Subcutaneous adipose tissue (tissue), 4 donors: Measurements from ENCODE around the gene CCDC127. TPM values are rescaled to one million over a fixed set of nuclear protein-coding genes. Genes with fewer than 3 reads are reported as not detected.

ENCODE experiments used
- total RNA-seq, 4 donors: library from RNA; depleted of rRNA; stranded (reverse); fragments of >200 nt; gene quantifications; one replicate each; pipeline ENCODE4 v1.1.0, GENCODE V29; 2016
- TF ChIP-seq, protein P1 (sequence below): fragments of 450-650 bp; IDR thresholded peaks from one replicate; pipeline ENCODE4 v1.5.1; 2016; ENCODE audit warnings: low read depth, mild to moderate bottlenecking, control low read depth, antibody characterized with exemption, moderate library complexity

Gene CCDC127
- total RNA-seq, 4 donors from 2014 or later: 4.9 to 6.5 (median 5.8) TPM

DNA sequence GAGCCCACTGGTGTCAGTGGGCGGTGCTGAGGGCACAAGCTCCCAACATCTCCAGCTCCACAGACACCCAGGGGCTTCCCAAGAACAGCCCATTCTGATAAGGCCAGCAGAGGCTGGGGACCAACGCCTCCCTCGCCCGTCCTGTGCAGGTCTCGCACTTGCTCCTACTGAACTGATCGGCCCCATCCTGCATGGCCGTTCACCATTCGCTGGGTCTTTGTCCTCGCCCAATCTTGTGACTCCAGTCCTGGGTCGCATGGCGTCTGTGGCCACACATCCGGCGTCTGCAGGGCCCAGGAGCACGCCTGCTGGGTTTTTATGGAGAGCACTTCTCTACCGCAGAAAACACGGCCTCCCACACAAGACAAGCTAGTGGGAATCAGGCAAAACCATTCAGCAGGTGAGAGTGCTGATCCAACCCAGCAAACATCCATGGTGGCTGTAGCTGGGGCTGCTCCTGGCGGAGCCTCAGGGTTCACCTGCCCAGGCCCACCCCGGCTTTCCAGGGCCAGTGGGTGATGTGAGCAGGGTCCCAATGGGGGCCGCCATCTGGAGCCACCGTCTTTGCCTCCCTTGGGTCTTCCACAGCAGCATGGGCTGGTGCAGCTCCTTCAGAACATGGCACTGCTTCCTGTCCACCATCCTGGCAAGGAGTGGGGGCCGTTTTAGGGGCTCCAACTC lies 19.3 kb downstream of the CCDC127 start:
- TF ChIP-seq, protein P1, sequence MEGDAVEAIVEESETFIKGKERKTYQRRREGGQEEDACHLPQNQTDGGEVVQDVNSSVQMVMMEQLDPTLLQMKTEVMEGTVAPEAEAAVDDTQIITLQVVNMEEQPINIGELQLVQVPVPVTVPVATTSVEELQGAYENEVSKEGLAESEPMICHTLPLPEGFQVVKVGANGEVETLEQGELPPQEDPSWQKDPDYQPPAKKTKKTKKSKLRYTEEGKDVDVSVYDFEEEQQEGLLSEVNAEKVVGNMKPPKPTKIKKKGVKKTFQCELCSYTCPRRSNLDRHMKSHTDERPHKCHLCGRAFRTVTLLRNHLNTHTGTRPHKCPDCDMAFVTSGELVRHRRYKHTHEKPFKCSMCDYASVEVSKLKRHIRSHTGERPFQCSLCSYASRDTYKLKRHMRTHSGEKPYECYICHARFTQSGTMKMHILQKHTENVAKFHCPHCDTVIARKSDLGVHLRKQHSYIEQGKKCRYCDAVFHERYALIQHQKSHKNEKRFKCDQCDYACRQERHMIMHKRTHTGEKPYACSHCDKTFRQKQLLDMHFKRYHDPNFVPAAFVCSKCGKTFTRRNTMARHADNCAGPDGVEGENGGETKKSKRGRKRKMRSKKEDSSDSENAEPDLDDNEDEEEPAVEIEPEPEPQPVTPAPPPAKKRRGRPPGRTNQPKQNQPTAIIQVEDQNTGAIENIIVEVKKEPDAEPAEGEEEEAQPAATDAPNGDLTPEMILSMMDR: no peak

DNA sequence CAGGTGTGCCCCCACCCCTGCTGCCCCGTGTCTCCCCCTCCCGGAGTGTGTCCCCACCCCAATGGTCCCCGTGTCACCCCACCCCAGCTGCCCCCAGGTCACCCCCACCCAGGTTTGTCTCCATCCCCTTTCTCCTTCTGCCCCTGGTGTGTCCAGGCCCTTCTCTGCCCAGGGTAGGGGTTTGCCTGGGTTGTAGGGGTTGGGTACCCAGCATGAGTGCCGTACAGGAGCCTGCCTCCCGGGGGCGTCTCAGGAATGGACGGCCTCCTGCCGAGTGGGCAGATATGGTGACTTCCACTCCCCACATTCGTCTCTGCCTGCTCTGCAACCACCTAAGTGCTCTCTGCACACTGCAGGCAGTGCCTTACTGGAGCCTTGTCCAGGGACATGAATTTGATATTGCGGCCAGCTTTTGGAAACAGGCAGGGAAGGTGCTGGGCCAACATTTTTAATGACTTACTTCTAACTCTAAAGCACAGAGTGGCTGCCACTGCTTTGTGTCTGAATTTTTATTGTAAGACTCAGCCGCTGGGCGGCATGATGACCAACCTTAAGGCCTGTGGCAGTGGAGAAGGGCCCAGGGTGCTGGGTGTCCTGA lies 20.0 kb downstream of the CCDC127 start:
- TF ChIP-seq, protein P1: no peak

DNA sequence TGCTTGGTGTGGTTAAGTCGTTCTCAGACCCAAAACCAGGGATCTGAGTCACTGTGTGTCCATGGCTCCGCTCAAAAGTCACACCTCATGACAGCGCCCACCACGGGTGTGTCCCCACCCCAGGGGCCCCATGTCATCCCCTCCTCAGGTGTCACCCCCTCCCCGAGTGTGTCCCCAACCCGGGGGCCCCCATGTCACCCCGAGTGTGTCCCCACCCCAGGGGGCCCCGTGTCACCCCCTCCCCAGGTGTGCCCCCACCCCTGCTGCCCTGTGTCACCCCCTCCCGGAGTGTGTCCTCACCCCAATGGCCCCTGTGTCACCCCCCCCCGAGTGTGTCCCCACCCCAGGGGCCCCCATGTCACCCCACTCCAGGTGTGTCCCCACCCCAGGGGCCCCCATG lies 21.6 kb downstream of the CCDC127 start:
- TF ChIP-seq, protein P1: no peak

DNA sequence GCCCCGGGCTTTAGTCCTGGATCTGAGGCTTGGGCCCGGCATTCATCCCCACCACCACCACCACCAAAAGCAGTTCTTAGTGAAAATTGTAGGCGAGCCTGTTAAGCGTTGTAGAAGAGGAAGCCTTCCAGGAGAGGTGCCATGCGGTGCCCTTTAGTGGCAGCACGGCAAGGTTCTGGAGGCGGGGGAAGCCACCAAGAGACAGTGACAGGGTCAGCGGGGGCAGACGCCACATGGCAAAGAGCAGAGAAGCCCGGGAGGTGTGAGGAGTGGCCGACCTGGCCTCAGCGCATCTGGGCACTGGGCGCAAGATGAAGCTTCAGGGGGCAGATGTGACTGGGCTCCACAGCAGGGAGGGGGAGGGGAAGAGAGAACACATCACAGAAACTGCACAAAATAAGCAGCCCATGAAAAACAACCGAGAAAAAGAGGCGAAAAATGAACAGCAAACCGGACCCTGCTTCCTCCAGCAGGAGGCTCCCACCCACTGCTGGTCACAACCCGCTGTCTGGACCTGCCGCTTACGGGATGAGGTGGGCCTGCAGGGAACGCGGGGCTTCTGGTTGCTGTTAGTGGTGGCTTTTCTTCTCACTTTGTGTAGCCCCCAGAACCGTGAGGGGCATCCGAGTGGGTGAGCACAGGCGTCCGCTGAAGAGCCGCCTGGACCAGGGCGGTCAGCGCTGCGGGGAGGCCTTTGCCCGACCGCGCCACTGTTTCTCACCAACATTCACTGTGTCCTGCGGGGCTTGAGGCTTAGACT lies 22.4 kb downstream of the CCDC127 start:
- TF ChIP-seq, protein P1: no peak

DNA sequence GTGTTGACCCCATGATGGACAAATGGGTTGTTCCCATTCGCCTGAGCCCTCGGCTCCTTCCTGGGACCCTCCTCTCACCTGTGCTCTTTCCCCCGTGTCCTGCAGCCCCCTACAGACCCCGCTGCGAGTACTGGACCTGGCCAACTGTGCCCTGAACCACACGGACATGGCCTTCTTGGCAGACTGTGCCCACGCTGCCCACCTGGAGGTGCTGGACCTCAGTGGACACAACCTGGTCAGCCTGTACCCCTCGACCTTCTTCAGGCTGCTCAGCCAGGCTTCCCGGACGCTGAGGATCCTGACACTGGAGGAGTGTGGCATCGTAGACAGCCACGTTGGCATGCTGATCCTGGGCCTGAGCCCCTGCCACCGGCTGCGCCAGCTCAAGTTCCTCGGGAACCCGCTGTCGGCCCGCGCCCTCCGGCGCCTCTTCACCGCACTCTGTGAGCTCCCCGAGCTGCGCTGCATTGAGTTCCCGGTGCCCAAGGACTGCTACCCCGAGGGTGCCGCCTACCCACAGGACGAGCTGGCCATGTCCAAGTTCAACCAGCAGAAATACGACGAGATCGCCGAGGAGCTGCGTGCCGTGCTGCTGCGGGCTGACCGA lies 23.2 kb downstream of the CCDC127 start:
- TF ChIP-seq, protein P1: no peak

DNA sequence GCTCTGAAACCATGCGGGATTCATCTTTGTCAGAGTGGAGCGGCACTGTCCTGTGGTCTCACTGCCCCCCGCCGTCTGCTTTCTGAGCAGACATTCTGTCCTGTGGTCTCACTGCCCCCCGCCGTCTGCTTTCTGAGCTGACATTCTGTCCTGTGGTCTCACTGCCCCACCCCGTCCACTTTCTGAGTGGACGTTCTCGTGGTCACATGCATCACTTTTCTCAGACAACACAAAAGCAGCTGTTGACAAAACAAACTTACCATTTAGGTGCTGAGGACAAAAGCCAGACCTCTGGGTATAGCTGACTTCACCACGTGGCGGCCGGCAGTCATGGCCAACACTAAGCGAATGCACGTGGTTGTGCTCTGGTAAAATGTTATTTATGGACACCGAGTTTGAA lies 23.9 kb downstream of the CCDC127 start:
- TF ChIP-seq, protein P1: no peak
